Medulla oblongata (tissue), 1 donor: ENCODE measurements around the gene PPIF.

Experiments
- DNase-seq: peaks from one replicate; pipeline ENCODE4 v3.0.0-alpha.2; 2015; ENCODE audit errors: extremely low spot score

The PPIF gene

GRCh38 chr10:79374312-79375191 is 27.3 kb downstream of the PPIF start:
- peak; percentile 89 for DNase-seq

GRCh38 chr10:79375321-79376077 is 28.2 kb downstream of the PPIF start:
- DNase-seq = no peak

- DNase-seq = no peak
These were observed 28.9 kb downstream of the PPIF start for GRCh38 chr10:79376078-79376628.

GRCh38 chr10:79376751-79377556 is 29.7 kb downstream of the PPIF start:
- DNase-seq = no peak

GRCh38 chr10:79377557-79378382 is 30.5 kb downstream of the PPIF start:
- no peak for DNase-seq

- no peak for DNase-seq
These were observed 31.0 kb downstream of the PPIF start for GRCh38 chr10:79378383-79378646.

GRCh38 chr10:79378647-79379511 is 31.6 kb downstream of the PPIF start:
- no peak for DNase-seq

- DNase-seq = peak; percentile 59
These were observed 32.3 kb downstream of the PPIF start for GRCh38 chr10:79379512-79380124.

GRCh38 chr10:79380125-79380945 is 33.1 kb downstream of the PPIF start:
- no peak for DNase-seq

GRCh38 chr10:79380946-79381721 is 33.9 kb downstream of the PPIF start:
- no peak for DNase-seq

GRCh38 chr10:79381804-79382221 is 34.5 kb downstream of the PPIF start:
- DNase-seq = peak; percentile 53

GRCh38 chr10:79382491-79382941 is 35.2 kb downstream of the PPIF start:
- no peak for DNase-seq

- DNase-seq = no peak
These were observed 36.8 kb downstream of the PPIF start for GRCh38 chr10:79383974-79384606.

GRCh38 chr10:79384773-79385391 is 37.6 kb downstream of the PPIF start:
- no peak for DNase-seq

GRCh38 chr10:79385392-79385795 is 38.1 kb downstream of the PPIF start:
- DNase-seq = no peak

- no peak for DNase-seq
These were observed 38.7 kb downstream of the PPIF start for GRCh38 chr10:79385804-79386531.
